ENCODE measurements around the gene FAT2. TPM values are rescaled to one million over a fixed set of nuclear protein-coding genes. Genes with fewer than 3 reads are reported as not detected.

Gene FAT2, protein sequence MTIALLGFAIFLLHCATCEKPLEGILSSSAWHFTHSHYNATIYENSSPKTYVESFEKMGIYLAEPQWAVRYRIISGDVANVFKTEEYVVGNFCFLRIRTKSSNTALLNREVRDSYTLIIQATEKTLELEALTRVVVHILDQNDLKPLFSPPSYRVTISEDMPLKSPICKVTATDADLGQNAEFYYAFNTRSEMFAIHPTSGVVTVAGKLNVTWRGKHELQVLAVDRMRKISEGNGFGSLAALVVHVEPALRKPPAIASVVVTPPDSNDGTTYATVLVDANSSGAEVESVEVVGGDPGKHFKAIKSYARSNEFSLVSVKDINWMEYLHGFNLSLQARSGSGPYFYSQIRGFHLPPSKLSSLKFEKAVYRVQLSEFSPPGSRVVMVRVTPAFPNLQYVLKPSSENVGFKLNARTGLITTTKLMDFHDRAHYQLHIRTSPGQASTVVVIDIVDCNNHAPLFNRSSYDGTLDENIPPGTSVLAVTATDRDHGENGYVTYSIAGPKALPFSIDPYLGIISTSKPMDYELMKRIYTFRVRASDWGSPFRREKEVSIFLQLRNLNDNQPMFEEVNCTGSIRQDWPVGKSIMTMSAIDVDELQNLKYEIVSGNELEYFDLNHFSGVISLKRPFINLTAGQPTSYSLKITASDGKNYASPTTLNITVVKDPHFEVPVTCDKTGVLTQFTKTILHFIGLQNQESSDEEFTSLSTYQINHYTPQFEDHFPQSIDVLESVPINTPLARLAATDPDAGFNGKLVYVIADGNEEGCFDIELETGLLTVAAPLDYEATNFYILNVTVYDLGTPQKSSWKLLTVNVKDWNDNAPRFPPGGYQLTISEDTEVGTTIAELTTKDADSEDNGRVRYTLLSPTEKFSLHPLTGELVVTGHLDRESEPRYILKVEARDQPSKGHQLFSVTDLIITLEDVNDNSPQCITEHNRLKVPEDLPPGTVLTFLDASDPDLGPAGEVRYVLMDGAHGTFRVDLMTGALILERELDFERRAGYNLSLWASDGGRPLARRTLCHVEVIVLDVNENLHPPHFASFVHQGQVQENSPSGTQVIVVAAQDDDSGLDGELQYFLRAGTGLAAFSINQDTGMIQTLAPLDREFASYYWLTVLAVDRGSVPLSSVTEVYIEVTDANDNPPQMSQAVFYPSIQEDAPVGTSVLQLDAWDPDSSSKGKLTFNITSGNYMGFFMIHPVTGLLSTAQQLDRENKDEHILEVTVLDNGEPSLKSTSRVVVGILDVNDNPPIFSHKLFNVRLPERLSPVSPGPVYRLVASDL (N-terminal part only)
- total RNA-seq (2014; rRNA removed; shearing (Covaris generic)) = under 0.01 TPM in 1 of 2 replicates, not detected in the other

GRCh38 chr5:151591144-151591819, at the start of gene FAT2:
Gene FAT2 (minus strand): TSS chr5:151591331. CDS start chr5:151568931, 22,400 bp downstream.
- Histone ChIP-seq H3K4me3 (no peak within 1 kb of the TSS), H3K9me3 (replicated peaks) (no peaks in the 10 kb centered on the region), H3K27me3 (replicated peaks) (peaks cover 2% of the 10 kb centered on the region; the same call in 1 of the 2 replicates), H3K36me3 (no peaks in the 10 kb centered on the region), H3K4me1 (replicated peaks) (no peaks in the 10 kb centered on the region), H3K27ac (no peak within 1 kb of the TSS)
- no peak for DNase-seq (ENCODE audit: low read depth in 1 of 2, low spot score in 2 of 2)

DNA sequence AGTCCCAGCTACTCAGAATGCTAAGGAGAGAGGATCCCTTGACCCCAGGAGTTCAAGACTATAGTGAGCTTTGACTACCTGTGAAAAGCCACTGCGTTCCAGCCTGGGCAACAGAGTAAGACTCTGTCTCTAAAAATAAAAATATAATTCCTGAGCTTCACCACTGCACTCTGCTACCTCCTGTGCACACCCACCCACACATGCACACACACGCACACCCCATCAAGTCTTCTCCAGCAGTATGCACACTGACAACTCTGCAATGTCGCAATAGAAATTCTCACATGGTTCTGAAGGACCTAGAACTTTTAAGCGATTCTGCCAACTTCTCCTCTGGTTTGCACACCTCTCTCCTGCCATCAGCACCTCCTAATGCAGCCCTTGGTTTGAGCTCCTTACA, 47.5 kb upstream of the FAT2 start:
- Histone ChIP-seq H3K36me3 (no peaks in the 10 kb centered on the region), H3K4me1 (replicated peaks) (no peaks in the 10 kb centered on the region), H3K27ac (no peak overlapping the region), H3K27me3 (replicated peaks) (peaks cover 47% of the 10 kb centered on the region), H3K4me3 (no peak overlapping the region), H3K9me3 (replicated peaks) (no peaks in the 10 kb centered on the region)
- no peak for DNase-seq (ENCODE audit: low read depth in 1 of 2, low spot score in 2 of 2)

- no peaks in the 10 kb centered on the region for H3K9me3 ChIP-seq (replicated peaks)
- H3K27me3 ChIP-seq (replicated peaks) = peaks cover 47% of the 10 kb centered on the region
- H3K4me3 ChIP-seq = no peak overlapping the region
- H3K4me1 ChIP-seq (replicated peaks) = no peaks in the 10 kb centered on the region
- H3K36me3 ChIP-seq = no peaks in the 10 kb centered on the region
- no peak for DNase-seq (ENCODE audit: low read depth in 1 of 2, low spot score in 2 of 2)
- no peak overlapping the region for H3K27ac ChIP-seq
These were observed 46.5 kb upstream of the FAT2 start for GRCh38 chr5:151637676-151638075.

- Histone ChIP-seq H3K27me3 (replicated peaks) (peaks cover 60% of the 10 kb centered on the region), H3K9me3 (replicated peaks) (no peaks in the 10 kb centered on the region), H3K27ac (no peak overlapping the region), H3K4me1 (replicated peaks) (no peaks in the 10 kb centered on the region), H3K4me3 (no peak overlapping the region), H3K36me3 (no peaks in the 10 kb centered on the region)
- no peak for DNase-seq (ENCODE audit: low read depth in 1 of 2, low spot score in 2 of 2)
These were observed 42.8 kb upstream of the FAT2 start for GRCh38 chr5:151633892-151634291.

DNA sequence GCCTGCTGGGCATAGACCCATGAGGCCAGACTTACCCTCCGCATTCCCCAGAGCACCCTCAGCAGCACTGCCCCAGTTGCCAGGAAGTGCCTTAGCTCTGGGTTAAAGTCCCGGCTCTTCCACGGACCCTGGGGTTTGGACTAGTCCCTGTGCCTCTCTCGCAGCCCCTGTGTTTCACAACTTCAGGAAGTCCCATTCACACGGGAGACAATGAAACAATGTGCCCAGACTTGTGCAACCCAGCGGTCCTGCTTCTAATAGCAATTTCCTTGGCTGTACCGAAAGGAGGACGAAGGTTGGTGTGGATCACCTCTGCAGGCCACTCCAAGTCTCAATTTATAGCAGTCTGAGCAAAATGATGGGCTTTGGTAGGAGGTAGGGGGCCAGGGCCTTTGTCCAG, 41.8 kb upstream of the FAT2 start:
- H3K36me3 ChIP-seq = no peaks in the 10 kb centered on the region
- no peak overlapping the region for H3K27ac ChIP-seq
- DNase-seq (ENCODE audit: low read depth in 1 of 2, low spot score in 2 of 2) = no peak
- H3K27me3 ChIP-seq (replicated peaks) = peaks cover 55% of the 10 kb centered on the region
- no peak overlapping the region for H3K4me3 ChIP-seq
- no peaks in the 10 kb centered on the region for H3K4me1 ChIP-seq (replicated peaks)
- H3K9me3 ChIP-seq (replicated peaks) = no peaks in the 10 kb centered on the region

DNA sequence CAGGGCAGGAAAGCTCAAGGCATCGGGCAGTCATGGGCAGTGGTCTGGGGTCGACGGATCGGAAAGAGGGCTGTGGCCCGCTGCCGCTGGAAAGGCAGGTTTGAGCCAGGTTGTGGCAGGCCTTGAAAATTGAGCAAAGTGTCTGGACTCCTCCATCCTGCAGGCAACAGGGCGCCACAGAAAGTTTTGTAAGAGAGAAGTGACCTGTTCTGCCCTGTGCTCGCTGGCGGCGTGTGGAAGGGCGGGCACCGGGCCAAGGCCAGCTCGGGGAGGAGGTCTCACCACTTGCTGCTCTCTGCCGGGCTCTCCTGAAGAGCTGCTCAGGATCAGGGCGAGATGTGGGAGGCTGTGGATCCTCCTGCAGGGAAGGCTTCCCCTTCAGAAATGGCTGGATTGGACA, 41.4 kb upstream of the FAT2 start:
- no peak for DNase-seq (ENCODE audit: low read depth in 1 of 2, low spot score in 2 of 2)
- Histone ChIP-seq H3K9me3 (replicated peaks) (no peaks in the 10 kb centered on the region), H3K4me3 (no peak overlapping the region), H3K4me1 (replicated peaks) (no peaks in the 10 kb centered on the region), H3K27ac (no peak overlapping the region), H3K36me3 (no peaks in the 10 kb centered on the region), H3K27me3 (replicated peaks) (peaks cover 52% of the 10 kb centered on the region)

GRCh38 chr5:151631941-151632340, 40.8 kb upstream of the FAT2 start:
- Histone ChIP-seq H3K27ac (no peak overlapping the region), H3K4me1 (replicated peaks) (no peaks in the 10 kb centered on the region), H3K9me3 (replicated peaks) (no peaks in the 10 kb centered on the region), H3K27me3 (replicated peaks) (peaks cover 54% of the 10 kb centered on the region), H3K4me3 (no peak overlapping the region), H3K36me3 (no peaks in the 10 kb centered on the region)
- DNase-seq (ENCODE audit: low read depth in 1 of 2, low spot score in 2 of 2) = no peak

DNA sequence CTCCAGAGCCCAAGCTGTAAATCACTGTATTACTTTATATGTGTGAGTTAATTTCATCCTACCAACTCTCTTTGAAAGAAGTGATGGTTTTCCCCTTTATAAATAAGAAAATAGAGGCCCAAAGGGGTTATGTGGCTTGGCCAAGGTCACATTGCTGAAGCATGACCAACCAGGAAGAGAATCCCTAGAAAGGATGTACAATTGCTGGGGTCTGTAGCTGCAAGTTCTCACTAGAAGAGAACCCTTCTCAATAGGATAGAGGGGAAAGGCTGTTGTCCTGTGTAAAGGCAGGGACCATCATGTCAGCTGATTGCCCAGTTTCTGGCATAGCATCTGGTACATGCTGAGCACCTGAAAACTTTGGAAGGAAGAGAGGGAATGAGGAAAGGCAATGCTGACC, 39.0 kb upstream of the FAT2 start:
- DNase-seq (ENCODE audit: low read depth in 1 of 2, low spot score in 2 of 2) = no peak
- H3K9me3 ChIP-seq (replicated peaks) = no peaks in the 10 kb centered on the region
- no peaks in the 10 kb centered on the region for H3K36me3 ChIP-seq

DNA sequence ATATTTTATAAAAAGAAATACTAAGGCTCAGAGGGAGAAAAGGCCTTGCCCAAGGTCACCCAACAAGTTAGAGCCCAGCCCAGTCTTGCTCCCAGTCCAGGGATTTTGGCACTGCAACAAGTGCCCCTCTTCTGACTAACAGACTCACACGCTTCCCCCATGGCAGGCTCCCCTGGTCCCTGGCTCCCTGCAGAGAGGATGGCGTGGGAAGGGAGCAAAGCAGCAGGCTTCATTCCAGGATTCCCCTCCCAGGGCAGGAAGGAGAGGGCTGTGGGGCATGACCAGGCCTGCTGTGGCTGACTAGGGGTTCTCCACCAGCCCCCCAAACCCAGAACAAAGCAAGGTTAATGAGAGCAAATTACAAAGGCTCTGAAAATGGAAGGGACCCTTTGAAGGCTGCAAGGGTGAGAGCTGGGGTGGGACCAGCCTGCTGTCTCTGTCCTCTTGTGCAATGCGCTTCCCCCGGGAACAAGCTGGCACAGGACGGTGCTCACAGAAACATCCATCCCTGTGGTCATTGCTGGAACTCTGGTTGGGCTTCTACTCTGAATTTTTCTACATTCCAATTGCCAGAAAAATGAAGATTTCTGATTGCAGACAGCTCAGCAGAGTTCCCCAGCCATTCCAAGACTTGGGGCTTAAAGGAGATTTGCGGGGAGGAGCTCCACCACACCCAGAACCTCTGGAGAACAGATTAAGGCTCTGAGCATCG, 37.1 kb upstream of the FAT2 start:
- Histone ChIP-seq H3K27ac (no peak overlapping the region), H3K4me3 (no peak overlapping the region), H3K4me1 (replicated peaks) (no peaks in the 10 kb centered on the region), H3K36me3 (no peaks in the 10 kb centered on the region), H3K27me3 (replicated peaks) (peaks cover 31% of the 10 kb centered on the region), H3K9me3 (replicated peaks) (no peaks in the 10 kb centered on the region)
- DNase-seq (ENCODE audit: low read depth in 1 of 2, low spot score in 2 of 2) = no peak

More for the DNA sequence above, 39.0 kb upstream of the FAT2 start:
- H3K27me3 ChIP-seq (replicated peaks) = peaks cover 38% of the 10 kb centered on the region
- H3K27ac ChIP-seq = no peak overlapping the region
- H3K4me3 ChIP-seq = no peak overlapping the region
- H3K4me1 ChIP-seq (replicated peaks) = no peaks in the 10 kb centered on the region

GRCh38 chr5:151627650-151628049, 36.5 kb upstream of the FAT2 start:
- H3K4me3 ChIP-seq = no peak overlapping the region
- no peaks in the 10 kb centered on the region for H3K36me3 ChIP-seq
- no peaks in the 10 kb centered on the region for H3K4me1 ChIP-seq (replicated peaks)
- DNase-seq (ENCODE audit: low read depth in 1 of 2, low spot score in 2 of 2) = no peak
- no peaks in the 10 kb centered on the region for H3K9me3 ChIP-seq (replicated peaks)
- H3K27ac ChIP-seq = no peak overlapping the region
- peaks cover 28% of the 10 kb centered on the region for H3K27me3 ChIP-seq (replicated peaks)

- DNase-seq (ENCODE audit: low read depth in 1 of 2, low spot score in 2 of 2) = no peak
- H3K9me3 ChIP-seq (replicated peaks) = no peaks in the 10 kb centered on the region
- H3K27ac ChIP-seq = no peak overlapping the region
- peaks cover 33% of the 10 kb centered on the region for H3K27me3 ChIP-seq (replicated peaks)
- H3K4me3 ChIP-seq = no peak overlapping the region
- H3K36me3 ChIP-seq = no peaks in the 10 kb centered on the region
- H3K4me1 ChIP-seq (replicated peaks) = no peaks in the 10 kb centered on the region
These were observed 34.2 kb upstream of the FAT2 start for GRCh38 chr5:151625285-151625684.

DNA sequence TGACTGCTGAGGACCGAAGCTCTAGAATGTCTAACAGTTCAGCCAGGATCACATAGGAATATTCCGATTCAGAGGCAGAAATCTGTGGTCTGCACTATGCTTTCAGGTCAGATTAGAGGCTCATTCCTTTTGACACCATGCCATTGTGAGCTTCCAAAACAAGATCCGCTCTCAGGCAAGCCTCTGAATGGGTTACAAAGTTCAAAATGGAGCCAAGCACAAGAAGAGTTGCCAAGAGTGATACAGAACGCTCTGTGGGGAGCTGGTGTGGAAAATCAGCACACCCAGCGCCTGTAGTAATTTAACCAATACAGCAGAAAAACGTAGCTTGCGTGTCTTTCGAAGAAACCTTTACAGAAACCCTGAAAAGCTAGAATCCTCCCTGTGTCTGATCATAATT, 33.3 kb upstream of the FAT2 start:
- H3K4me3 ChIP-seq = no peak overlapping the region
- no peaks in the 10 kb centered on the region for H3K36me3 ChIP-seq
- no peak overlapping the region for H3K27ac ChIP-seq
- H3K9me3 ChIP-seq (replicated peaks) = no peaks in the 10 kb centered on the region
- peaks cover 26% of the 10 kb centered on the region for H3K27me3 ChIP-seq (replicated peaks)
- H3K4me1 ChIP-seq (replicated peaks) = no peaks in the 10 kb centered on the region
- no peak for DNase-seq (ENCODE audit: low read depth in 1 of 2, low spot score in 2 of 2)

Measured in SJSA1 (cell line).